ENCODE data around the gene ATP10A. TPM values are rescaled to one million over a fixed set of nuclear protein-coding genes. Genes with fewer than 3 reads are reported as not detected.

The ATP10A gene
- total RNA-seq, 1 experiment from 2014 or later = 0.02 TPM

DNA sequence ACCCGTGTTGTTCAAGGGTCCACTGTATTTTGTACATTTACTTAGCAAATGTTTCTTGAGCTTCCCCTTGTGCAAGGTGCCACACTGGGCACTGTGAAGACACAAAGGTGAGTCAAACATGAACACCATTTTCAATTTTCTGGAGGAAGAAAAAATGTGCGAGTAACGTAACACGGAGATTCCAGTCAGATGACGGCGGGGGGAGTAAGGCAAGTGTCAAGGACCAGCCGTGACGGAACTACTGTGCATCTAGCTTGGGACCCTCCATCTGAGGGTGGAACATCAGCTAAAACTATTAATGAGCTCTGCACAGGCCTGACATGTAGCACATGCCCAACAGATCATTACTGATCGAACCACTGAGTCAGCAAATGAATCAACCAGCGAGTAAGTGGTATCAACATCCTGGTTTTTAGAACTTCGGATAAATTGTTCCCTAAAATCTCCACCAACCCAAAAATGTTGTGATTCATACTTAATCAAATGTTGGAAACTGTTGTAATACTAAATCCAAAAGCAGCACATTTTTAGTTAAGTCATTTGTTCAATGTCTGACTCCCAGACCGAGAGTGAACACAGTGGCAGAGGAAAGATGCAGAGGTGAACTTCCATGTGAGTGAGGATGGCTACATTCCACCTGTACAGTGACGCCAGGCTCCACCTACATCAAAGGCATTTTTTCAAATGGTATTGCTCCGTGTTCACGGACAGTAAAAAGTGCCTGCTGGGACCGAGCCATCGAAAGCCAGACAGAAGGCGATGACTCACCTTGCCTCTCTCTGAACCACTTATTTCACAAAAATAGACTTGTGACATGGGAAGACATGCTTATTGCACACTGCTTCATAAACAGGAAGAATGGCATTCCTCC, 172.2 kb downstream of the ATP10A start:
- H3K9me3 ChIP-seq (ENCODE audit: control insufficient read depth in 1 of 2, insufficient read depth in 1 of 2, low read depth in 1 of 2, low read length in 2 of 2) = peaks cover 6 to 43% of the 10 kb centered on the region in 2 experiments; a peak in 2 of 4 replicates
- ChIA-PET CTCF (no interaction called here), RAD21 (ENCODE audit: low non-redundant PET in 1 of 2, low total read pairs in 2 of 2, uncharacterized antibody in 2 of 2, unreplicated experiment in 2 of 2) (no interaction called here), POLR2A (no interaction called here)
- no TSS peak for BruUV-seq (replicated peaks)
- no peaks in the 10 kb centered on the region for H3K9me2 ChIP-seq (ENCODE audit: insufficient read depth)
- no peak overlapping the region for H3K9ac ChIP-seq (ENCODE audit: low read length)
- TF ChIP-seq ZFX (IDR thresholded peaks at IDR 0.05) (no peak), RAD21 (IDR thresholded peaks at IDR 0.05; ENCODE audit: low read depth) (no peak), CEBPB (IDR thresholded peaks at IDR 0.05; ENCODE audit: low read depth) (no peak)
- H3K27ac ChIP-seq (ENCODE audit: low read depth, low read length) = no peak overlapping the region
- H3K4me2 ChIP-seq (ENCODE audit: low read length) = no peak overlapping the region
- H3K36me3 ChIP-seq (ENCODE audit: control insufficient read depth in 1 of 2, insufficient read depth in 2 of 2, low read length in 2 of 2) = no peaks in the 10 kb centered on the region
- H3K4me1 ChIP-seq (ENCODE audit: control insufficient read depth in 1 of 2, insufficient read depth in 2 of 2, low read length in 2 of 2) = no peaks in the 10 kb centered on the region
- intact Hi-C loops (cut with micrococcal nuclease) = no loop called here
- H4K20me1 ChIP-seq (ENCODE audit: insufficient read depth) = no peaks in the 10 kb centered on the region
- H3K27me3 ChIP-seq (ENCODE audit: insufficient read depth, low read length) = no peaks in the 10 kb centered on the region
- no peaks in the 10 kb centered on the region for H3K79me2 ChIP-seq (ENCODE audit: insufficient read depth, low read length)
- no peak overlapping the region for H3K4me3 ChIP-seq (replicated peaks in 1 of 2; ENCODE audit: low read depth in 1 of 2, low read length in 2 of 2)
- ATAC-seq = no peak
- no peak overlapping the region for H2AFZ ChIP-seq (ENCODE audit: low read depth, low read length, poor library complexity, severe bottlenecking)
- no peak for DNase-seq (ENCODE audit: low read depth, low spot score)

DNA sequence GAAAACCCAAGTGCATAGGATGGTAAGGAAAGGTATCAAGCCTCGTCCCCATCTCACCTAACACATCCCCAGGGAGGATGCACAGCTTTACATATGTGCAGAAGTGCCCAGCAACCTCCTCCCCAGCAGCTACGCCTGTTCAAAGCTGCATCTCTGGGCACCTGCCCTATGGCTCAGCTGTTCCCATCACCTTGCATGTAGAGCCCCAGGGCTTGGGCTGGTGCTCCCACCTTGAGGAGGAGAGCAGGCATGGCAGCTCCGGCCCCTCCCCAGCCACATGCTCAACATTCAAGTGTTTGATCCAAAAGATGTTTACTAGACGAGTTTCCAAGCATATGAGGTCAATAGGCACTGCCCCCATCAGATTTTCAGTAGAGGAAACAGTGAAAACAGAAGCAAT, 173.5 kb downstream of the ATP10A start:
- intact Hi-C loops (cut with micrococcal nuclease) = no loop called here
- Histone ChIP-seq H3K27ac (ENCODE audit: low read depth, low read length) (no peak overlapping the region), H4K20me1 (ENCODE audit: insufficient read depth) (no peaks in the 10 kb centered on the region), H3K36me3 (ENCODE audit: control insufficient read depth in 1 of 2, insufficient read depth in 2 of 2, low read length in 2 of 2) (no peaks in the 10 kb centered on the region), H3K9ac (ENCODE audit: low read length) (no peak overlapping the region), H3K4me3 (replicated peaks in 1 of 2; ENCODE audit: low read depth in 1 of 2, low read length in 2 of 2) (no peak overlapping the region), H3K4me1 (ENCODE audit: control insufficient read depth in 1 of 2, insufficient read depth in 2 of 2, low read length in 2 of 2) (no peaks in the 10 kb centered on the region), H2AFZ (ENCODE audit: low read depth, low read length, poor library complexity, severe bottlenecking) (no peak overlapping the region), H3K4me2 (ENCODE audit: low read length) (no peak overlapping the region), H3K9me2 (ENCODE audit: insufficient read depth) (no peaks in the 10 kb centered on the region), H3K9me3 (ENCODE audit: control insufficient read depth in 1 of 2, insufficient read depth in 1 of 2, low read depth in 1 of 2, low read length in 2 of 2) (peaks cover 6 to 38% of the 10 kb centered on the region in 2 experiments; a peak in 2 of 4 replicates), H3K27me3 (ENCODE audit: insufficient read depth, low read length) (no peaks in the 10 kb centered on the region), H3K79me2 (ENCODE audit: insufficient read depth, low read length) (no peaks in the 10 kb centered on the region)
- ChIA-PET POLR2A (no interaction called here), RAD21 (ENCODE audit: low non-redundant PET in 1 of 2, low total read pairs in 2 of 2, uncharacterized antibody in 2 of 2, unreplicated experiment in 2 of 2) (no interaction called here), CTCF (no interaction called here)
- DNase-seq (ENCODE audit: low read depth, low spot score) (no peak), ATAC-seq (no peak)
- no TSS peak for BruUV-seq (replicated peaks)
- TF ChIP-seq SRF (IDR thresholded peaks at IDR 0.05; ENCODE audit: low read depth) (no peak), FOSL1 (IDR thresholded peaks at IDR 0.05; ENCODE audit: low read depth) (no peak), POLR2A (IDR thresholded peaks at IDR 0.05; ENCODE audit: borderline replicate concordance, extremely low read depth, insufficient read depth, insufficient read length) (no peak), EZH2 (IDR thresholded peaks at IDR 0.05) (no peak), SIN3A (IDR thresholded peaks at IDR 0.05; ENCODE audit: low read depth) (no peak)
- TF ChIP-seq, protein P1, sequence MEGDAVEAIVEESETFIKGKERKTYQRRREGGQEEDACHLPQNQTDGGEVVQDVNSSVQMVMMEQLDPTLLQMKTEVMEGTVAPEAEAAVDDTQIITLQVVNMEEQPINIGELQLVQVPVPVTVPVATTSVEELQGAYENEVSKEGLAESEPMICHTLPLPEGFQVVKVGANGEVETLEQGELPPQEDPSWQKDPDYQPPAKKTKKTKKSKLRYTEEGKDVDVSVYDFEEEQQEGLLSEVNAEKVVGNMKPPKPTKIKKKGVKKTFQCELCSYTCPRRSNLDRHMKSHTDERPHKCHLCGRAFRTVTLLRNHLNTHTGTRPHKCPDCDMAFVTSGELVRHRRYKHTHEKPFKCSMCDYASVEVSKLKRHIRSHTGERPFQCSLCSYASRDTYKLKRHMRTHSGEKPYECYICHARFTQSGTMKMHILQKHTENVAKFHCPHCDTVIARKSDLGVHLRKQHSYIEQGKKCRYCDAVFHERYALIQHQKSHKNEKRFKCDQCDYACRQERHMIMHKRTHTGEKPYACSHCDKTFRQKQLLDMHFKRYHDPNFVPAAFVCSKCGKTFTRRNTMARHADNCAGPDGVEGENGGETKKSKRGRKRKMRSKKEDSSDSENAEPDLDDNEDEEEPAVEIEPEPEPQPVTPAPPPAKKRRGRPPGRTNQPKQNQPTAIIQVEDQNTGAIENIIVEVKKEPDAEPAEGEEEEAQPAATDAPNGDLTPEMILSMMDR (IDR thresholded peaks at IDR 0.05 in 2 of 3, conservative IDR thresholded peaks at IDR 0.05 in 1 of 3; ENCODE audit: borderline replicate concordance in 1 of 3, insufficient read depth in 1 of 3, low read depth in 2 of 3, low read length in 2 of 3) = no peak
